PC-3 (cell line): Measurements from ENCODE around the gene P2RY8. TPM values are rescaled to one million over a fixed set of nuclear protein-coding genes. Genes with fewer than 3 reads are reported as not detected.

Experiments used
- ATAC-seq: fragments of 200-7000 bp; cut with Tn5 transposase; 2 replicates; pipeline ENCODE4 v1.9.1; 2020; ENCODE audit warnings: mild to moderate bottlenecking, moderate library complexity
- Bru-seq: library from RNA; stranded (reverse); fragments of 400-500 nt; gene quantifications from one replicate; lab custom pipeline; 2021; lab: Mats Ljungman, UMichigan
- BruChase-seq, 2 experiments: library from RNA; stranded (reverse); fragments of 400-500 nt; gene quantifications; one replicate each; lab custom pipeline; 2021; lab: Mats Ljungman, UMichigan
- BruUV-seq: library from RNA; stranded (reverse); fragments of 400-500 nt; replicated peaks from 2 replicates; lab custom pipeline; 2021; lab: Mats Ljungman, UMichigan
- CTCF ChIA-PET: fragments of 300-600 bp; sonication (Branson Sonifier 250); formaldehyde crosslinking; loops from one replicate; lab custom pipeline; 2022; ENCODE audit warnings: antibody characterized with exemption; lab: Charles Lee
- POLR2A ChIA-PET: fragments of 300-600 bp; sonication (Branson Sonifier 250); formaldehyde crosslinking; loops from one replicate; lab custom pipeline; 2022; ENCODE audit warnings: antibody characterized with exemption; ENCODE audit not compliant: unreplicated experiment; lab: Charles Lee
- DNase-seq: peaks from one replicate; pipeline ENCODE4 v3.0.0-alpha.2; 2015
- H2AFZ ChIP-seq: fragments of 300-600 bp; sonication (generic); 2 replicates; pipeline ENCODE4 v1.6.0; 2016; ENCODE audit warnings: antibody characterized with exemption, low read length
- H3F3A ChIP-seq: fragments of 300-600 bp; sonication (generic); one replicate; pipeline ENCODE4 v1.6.0; 2017; ENCODE audit warnings: antibody characterized with exemption, low read length, control low read depth, mild to moderate bottlenecking; ENCODE audit not compliant: unreplicated experiment
- H3K27ac ChIP-seq: fragments of 300-600 bp; sonication (generic); 2 replicates; pipeline ENCODE4 v1.5.1; 2016; ENCODE audit warnings: mild to moderate bottlenecking, low read length
- H3K27me3 ChIP-seq: fragments of 300-600 bp; sonication (generic); 2 replicates; pipeline ENCODE4 v1.6.1; 2016; ENCODE audit warnings: low read length, mixed read lengths
- H3K36me3 ChIP-seq: fragments of 300-600 bp; sonication (generic); 2 replicates; pipeline ENCODE4 v1.6.1; 2016; ENCODE audit warnings: low read depth, mixed run types, low read length, mixed read lengths
- H3K4me1 ChIP-seq: fragments of 300-600 bp; sonication (generic); 2 replicates; pipeline ENCODE4 v1.5.1; 2016; ENCODE audit warnings: low read length; ENCODE audit not compliant: insufficient read depth
- H3K4me2 ChIP-seq: fragments of 300-600 bp; sonication (generic); 2 replicates; pipeline ENCODE4 v1.6.0; 2016; ENCODE audit warnings: low read length
- H3K4me3 ChIP-seq: fragments of 300-600 bp; sonication (generic); 2 replicates; pipeline ENCODE4 v1.5.1; 2016; ENCODE audit warnings: mild to moderate bottlenecking, low read length, mixed read lengths
- H3K79me2 ChIP-seq: fragments of 300-600 bp; sonication (generic); 2 replicates; pipeline ENCODE4 v1.6.1; 2017; ENCODE audit warnings: low read length, mixed read lengths
- H3K9ac ChIP-seq: fragments of 300-600 bp; sonication (generic); 2 replicates; pipeline ENCODE4 v1.6.0; 2016; ENCODE audit warnings: mild to moderate bottlenecking, low read length
- H3K9me2 ChIP-seq: fragments of 300-600 bp; sonication (generic); replicated peaks from 2 replicates; pipeline ENCODE4 v1.6.1; 2016; ENCODE audit warnings: mixed run types, low read length, mixed read lengths
- H3K9me3 ChIP-seq: fragments of 300-600 bp; sonication (generic); 2 replicates; pipeline ENCODE4 v1.6.1; 2016; ENCODE audit warnings: low read length, mixed read lengths
- H4K20me1 ChIP-seq: fragments of 300-600 bp; sonication (generic); 2 replicates; pipeline ENCODE4 v1.6.1; 2016; ENCODE audit warnings: low read length, mixed read lengths
- EZH2 ChIP-seq: fragments of 300-600 bp; sonication (generic); IDR thresholded peaks from one replicate; pipeline ENCODE4 v1.6.1; 2017; ENCODE audit warnings: antibody characterized with exemption, mild to moderate bottlenecking, low read length; ENCODE audit not compliant: unreplicated experiment
- EZH2phosphoT487 ChIP-seq: fragments of 300-600 bp; sonication (generic); IDR thresholded peaks from 2 replicates; pipeline ENCODE4 v1.6.1; 2018; ENCODE audit warnings: mild to moderate bottlenecking, antibody characterized with exemption, low read length, borderline replicate concordance
- intact Hi-C: fragments of 100-400 bp; cut with micrococcal nuclease; formaldehyde crosslinking; loops from 2 replicates; pipeline ENCODE4 v1.9.0; 2023
- long read RNA-seq: library from polyadenylated mRNA; unstranded; transcript quantifications from one replicate; pipeline ENCODE4 v2.0.0, GENCODE V29; 2021; ENCODE audit not compliant: unreplicated experiment
- total RNA-seq: library from RNA; depleted of rRNA; stranded (reverse); fragments of >200 nt; gene quantifications from 2 replicates; pipeline ENCODE4 v1.2.3, GENCODE V29; 2014; rRNA removed
- TF ChIP-seq, protein P1 (sequence below): fragments of 300-600 bp; sonication (generic); conservative IDR thresholded peaks from 2 replicates; pipeline ENCODE4 v1.5.1; 2017; ENCODE audit warnings: antibody characterized with exemption, low read depth, mild to moderate bottlenecking, low read length

The P2RY8 gene, protein sequence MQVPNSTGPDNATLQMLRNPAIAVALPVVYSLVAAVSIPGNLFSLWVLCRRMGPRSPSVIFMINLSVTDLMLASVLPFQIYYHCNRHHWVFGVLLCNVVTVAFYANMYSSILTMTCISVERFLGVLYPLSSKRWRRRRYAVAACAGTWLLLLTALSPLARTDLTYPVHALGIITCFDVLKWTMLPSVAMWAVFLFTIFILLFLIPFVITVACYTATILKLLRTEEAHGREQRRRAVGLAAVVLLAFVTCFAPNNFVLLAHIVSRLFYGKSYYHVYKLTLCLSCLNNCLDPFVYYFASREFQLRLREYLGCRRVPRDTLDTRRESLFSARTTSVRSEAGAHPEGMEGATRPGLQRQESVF
- total RNA-seq (not detected in 2 replicates), Bru-seq, nascent RNA (percentile 2 among the genes with signal in this experiment), BruChase-seq, experiment 1, labeled RNA remaining after a 6-hour chase (not detected), BruChase-seq, experiment 2, labeled RNA remaining after a 2-hour chase (percentile 0 among the genes with signal in this experiment)
- long read RNA-seq = 0 reads

DNA sequence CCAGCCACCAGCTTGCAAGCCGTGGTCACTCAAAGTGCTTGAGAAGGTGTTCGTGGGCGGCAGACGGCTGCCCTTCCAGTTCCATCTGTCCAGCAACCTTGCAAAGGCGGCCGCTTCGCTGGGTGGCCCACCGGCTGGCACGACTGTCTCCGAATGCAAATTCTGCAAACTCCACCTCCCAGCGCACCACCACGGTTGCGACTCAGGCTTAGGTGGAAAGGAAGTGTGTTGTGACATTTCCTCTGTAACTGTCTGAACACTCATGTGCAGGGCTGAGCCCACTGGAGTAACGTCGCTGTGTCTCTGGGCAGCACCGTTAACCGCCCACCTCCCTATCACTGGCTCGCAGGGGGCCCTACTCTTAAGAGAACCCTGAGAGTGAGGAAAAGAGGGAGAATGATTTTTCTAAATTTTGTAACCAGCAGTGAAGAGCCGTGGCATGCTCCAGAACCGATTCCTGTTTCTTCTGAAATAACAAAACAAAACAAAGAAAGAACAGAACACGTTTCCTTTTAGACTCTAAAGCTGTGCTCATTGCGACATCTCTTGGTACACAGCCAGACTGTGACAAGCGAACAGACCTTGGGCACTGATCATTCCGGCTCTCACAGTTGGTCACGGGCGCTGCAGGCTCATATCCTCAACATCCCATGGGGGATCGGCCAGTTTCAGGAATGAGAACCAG, at the start of gene P2RY8:
Gene P2RY8 (minus strand): TSS at position 155 of the 685 bp plus-strand sequence. CDS start 70,627 bp downstream, outside the sequence.
- H3K9me3 ChIP-seq = no peaks in the 10 kb centered on the region
- no peaks in the 10 kb centered on the region for H3K36me3 ChIP-seq
- H2AFZ ChIP-seq = peak within 1 kb of the TSS; percentile 48; the same call in 1 of the 2 replicates
- H3K4me2 ChIP-seq = peak within 1 kb of the TSS; percentile 61
- no peak for TF ChIP-seq EZH2
- TF ChIP-seq, protein P1, sequence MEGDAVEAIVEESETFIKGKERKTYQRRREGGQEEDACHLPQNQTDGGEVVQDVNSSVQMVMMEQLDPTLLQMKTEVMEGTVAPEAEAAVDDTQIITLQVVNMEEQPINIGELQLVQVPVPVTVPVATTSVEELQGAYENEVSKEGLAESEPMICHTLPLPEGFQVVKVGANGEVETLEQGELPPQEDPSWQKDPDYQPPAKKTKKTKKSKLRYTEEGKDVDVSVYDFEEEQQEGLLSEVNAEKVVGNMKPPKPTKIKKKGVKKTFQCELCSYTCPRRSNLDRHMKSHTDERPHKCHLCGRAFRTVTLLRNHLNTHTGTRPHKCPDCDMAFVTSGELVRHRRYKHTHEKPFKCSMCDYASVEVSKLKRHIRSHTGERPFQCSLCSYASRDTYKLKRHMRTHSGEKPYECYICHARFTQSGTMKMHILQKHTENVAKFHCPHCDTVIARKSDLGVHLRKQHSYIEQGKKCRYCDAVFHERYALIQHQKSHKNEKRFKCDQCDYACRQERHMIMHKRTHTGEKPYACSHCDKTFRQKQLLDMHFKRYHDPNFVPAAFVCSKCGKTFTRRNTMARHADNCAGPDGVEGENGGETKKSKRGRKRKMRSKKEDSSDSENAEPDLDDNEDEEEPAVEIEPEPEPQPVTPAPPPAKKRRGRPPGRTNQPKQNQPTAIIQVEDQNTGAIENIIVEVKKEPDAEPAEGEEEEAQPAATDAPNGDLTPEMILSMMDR = no peak
- TF ChIP-seq EZH2phosphoT487 = no peak
- ATAC-seq = peak; percentile 13; the same call in 1 of the 2 replicates
- DNase-seq = peak; percentile 75
- no peaks in the 10 kb centered on the region for H3F3A ChIP-seq
- H3K9ac ChIP-seq = no peak within 1 kb of the TSS
- H4K20me1 ChIP-seq = no peaks in the 10 kb centered on the region
- H3K4me3 ChIP-seq = no peak within 1 kb of the TSS; the same call in 1 of the 2 replicates
- no peak within 1 kb of the TSS for H3K27ac ChIP-seq
- ChIA-PET POLR2A (no interaction called here), CTCF (no interaction called here)
- BruUV-seq = no TSS peak
- intact Hi-C loops = no loop called here
- no peaks in the 10 kb centered on the region for H3K27me3 ChIP-seq
- H3K79me2 ChIP-seq = no peaks in the 10 kb centered on the region
- no peaks in the 10 kb centered on the region for H3K9me2 ChIP-seq
- no peaks in the 10 kb centered on the region for H3K4me1 ChIP-seq

DNA sequence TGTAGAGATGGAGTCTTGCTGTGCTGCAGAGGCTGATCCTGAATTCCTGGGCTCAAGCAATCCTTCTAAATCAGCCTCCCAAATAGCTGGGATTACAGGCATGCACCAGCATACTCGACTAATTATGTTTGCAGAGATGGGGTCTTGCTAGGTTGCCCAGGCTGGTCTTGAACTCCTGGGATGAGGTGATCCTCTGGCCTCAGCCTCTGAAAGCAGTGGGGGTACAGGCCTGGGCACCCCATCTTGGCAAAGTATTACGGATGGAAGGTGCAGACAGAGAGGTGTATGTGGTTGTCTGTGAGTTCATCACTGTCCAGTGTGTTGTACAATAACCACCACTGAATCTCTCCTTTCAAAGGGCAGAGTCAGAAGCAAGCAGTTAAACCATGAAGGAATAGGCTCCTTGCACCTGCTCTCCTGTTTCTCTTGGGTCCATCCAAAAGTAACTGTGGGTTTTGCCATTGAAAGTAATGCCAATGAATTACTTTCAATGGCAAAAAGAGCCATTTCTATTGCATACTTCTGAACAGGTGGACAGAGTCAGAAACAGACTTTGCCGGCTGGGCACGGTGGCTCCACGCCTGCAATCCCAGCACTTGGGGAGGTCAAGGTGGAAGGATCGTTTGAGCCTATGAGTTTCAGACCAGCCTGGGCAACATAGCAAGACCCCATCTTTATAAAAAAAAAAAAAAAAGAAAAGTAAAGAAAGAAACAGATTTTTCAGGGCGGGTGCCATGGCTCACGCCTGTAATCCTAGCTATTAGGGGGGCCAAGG, 47.4 kb upstream of the P2RY8 start:
- H3K9me2 ChIP-seq = no peaks in the 10 kb centered on the region
- H3K79me2 ChIP-seq = no peaks in the 10 kb centered on the region
- intact Hi-C loops = loop anchor here (5.0 kb wide), 1 partner anchor 337 kb away; no protein-coding TSS in a partner anchor
- no peak for DNase-seq
- no peak overlapping the region for H2AFZ ChIP-seq
- ChIA-PET POLR2A (no interaction called here), CTCF (no interaction called here)
- no peak overlapping the region for H3K27ac ChIP-seq
- no peaks in the 10 kb centered on the region for H4K20me1 ChIP-seq
- H3K9ac ChIP-seq = no peak overlapping the region
- H3K36me3 ChIP-seq = no peaks in the 10 kb centered on the region
- H3F3A ChIP-seq = no peaks in the 10 kb centered on the region
- no peaks in the 10 kb centered on the region for H3K27me3 ChIP-seq
- H3K4me2 ChIP-seq = no peak overlapping the region
- peaks cover 5% of the 10 kb centered on the region; the same call in 1 of the 2 replicates for H3K4me1 ChIP-seq
- no peak for ATAC-seq
- BruUV-seq = no TSS peak
- no peaks in the 10 kb centered on the region for H3K9me3 ChIP-seq
- no peak overlapping the region for H3K4me3 ChIP-seq
- TF ChIP-seq EZH2 (no peak), EZH2phosphoT487 (no peak)
- TF ChIP-seq, protein P1 = no peak
